Esophagus mucosa (tissue), 1 donor: ENCODE measurements around the gene TPRG1. TPM values are rescaled to one million over a fixed set of nuclear protein-coding genes. Genes with fewer than 3 reads are reported as not detected.

ENCODE experiments used
- ATAC-seq: fragments of 200-7000 bp; cut with Tn5 transposase; one replicate; pipeline ENCODE4 v1.9.1; 2020
- total RNA-seq: library from RNA; stranded (reverse); gene quantifications from one replicate; pipeline ENCODE4 v1.2.4, GENCODE V29; 2023
- donor health status: DM: yes; HTN: yes; CAD: no.

TPRG1 gene
- total RNA-seq, 1 donor from 2014 or later: 30.4 TPM

DNA sequence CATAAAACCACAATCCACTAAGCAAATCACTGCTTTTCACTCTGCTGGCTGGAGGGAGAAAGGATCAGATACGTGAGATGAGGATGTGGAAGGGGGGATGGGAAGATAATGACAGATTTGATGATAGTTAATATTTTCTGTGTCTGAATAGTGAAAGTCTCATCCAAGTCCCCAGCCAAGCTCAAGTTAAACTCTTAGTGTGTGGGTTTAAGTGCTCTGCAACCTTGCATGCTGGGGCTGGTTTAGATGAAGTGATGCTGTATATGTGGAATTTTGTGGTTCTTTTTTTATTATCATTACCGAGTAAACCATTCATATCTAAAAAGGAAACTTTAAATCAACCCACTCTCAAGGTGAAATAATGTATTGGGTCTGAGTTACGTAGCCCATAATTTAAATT, 111.0 kb downstream of the TPRG1 start:
- ATAC-seq: no peak

DNA sequence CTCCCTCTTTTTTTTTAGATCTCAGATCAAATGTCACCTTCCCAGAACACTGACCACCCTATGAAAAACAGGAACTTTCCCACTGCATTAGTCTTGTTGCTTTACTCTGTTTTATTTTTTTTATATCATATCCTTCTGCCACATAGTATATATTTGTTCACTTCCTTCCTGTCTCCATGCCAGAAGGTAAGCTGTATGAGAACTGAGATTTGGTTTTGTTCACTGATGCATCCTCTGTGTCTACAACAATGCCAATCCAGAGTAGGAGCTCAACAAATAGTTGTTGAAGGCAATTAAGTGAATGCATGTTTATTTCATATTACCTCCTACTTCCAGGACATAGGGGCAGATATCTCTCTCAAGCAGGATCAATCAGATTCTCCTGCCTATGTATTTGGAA, 114.4 kb downstream of the TPRG1 start:
- ATAC-seq: no peak

DNA sequence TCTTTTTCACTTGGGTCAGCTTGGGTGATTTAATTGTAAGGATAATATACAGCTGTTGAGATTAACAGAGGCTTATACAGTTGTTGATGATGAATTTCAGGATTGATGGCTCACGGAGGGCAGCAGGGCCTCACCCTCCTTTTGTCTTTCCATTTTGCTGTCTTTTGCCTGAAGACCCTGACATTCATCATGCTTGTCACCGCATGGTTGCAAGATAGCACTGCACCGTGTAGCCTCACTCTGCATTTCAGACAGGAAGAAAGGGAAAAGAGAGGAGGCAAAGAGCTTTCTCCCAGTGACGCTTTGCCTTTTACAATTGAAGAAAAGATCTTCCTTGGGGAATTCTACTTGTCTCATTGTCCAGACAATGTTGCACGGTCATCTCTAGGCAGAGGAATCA, 115.1 kb downstream of the TPRG1 start:
- no peak for ATAC-seq

DNA sequence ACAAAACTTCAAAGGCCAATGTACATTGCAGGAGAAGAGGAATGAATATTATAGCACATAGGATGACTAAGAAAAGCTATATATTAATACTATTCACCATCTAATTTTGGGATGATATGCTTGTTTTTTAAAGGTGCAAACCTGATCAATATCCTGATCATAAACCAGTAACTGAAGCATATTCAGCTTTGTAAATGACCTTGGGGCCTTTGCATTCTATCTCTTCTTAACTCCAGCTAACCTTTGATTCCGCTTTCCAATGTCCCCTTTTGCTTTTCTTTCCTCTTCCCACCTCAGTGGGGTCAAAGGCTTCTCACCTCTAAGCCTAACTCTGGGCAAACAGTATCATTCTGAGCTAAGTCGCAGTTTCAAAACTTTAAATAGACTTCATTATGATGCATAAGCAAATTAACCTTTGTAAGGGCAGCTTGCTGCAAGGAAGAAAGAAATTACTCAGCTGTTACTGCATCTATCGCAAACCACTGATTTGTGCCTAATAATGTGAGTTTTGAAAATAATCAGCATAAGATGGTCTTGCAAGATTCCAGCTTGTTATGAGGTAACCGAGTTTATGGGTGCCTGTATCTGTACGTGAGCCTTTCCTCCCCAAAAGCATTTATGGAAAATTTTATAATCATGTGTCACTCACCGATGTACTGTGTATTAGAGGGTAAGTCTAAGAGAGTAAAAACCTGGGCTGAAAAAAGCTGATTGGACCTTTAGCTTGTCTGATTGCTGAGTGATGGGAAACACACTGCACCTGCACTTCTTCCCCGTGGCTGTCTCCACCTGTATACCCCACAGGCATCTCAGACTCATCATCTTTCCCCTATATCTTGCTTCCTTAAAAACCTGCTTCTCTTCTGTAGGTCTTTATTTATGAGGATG, 116.8 kb downstream of the TPRG1 start:
- no peak for ATAC-seq

DNA sequence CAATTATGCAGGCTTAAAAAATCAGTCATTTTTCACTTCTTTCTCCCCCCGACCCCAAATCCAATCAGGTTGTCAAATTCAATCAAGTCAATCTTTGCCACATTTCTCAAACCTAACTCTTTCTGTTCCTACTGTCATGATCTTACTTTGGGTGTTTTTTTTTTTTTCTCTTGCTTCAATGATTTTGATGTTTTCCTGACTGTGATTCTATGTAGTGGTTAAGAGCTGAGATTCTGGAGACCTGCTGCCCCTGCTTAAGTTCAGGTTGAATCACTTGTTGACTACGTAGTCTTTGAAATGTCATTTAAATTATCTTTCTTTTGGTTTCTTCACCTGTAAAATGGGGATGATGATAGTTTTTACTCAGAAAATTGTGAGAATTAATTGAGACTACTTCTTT, 117.5 kb downstream of the TPRG1 start:
- ATAC-seq: no peak

DNA sequence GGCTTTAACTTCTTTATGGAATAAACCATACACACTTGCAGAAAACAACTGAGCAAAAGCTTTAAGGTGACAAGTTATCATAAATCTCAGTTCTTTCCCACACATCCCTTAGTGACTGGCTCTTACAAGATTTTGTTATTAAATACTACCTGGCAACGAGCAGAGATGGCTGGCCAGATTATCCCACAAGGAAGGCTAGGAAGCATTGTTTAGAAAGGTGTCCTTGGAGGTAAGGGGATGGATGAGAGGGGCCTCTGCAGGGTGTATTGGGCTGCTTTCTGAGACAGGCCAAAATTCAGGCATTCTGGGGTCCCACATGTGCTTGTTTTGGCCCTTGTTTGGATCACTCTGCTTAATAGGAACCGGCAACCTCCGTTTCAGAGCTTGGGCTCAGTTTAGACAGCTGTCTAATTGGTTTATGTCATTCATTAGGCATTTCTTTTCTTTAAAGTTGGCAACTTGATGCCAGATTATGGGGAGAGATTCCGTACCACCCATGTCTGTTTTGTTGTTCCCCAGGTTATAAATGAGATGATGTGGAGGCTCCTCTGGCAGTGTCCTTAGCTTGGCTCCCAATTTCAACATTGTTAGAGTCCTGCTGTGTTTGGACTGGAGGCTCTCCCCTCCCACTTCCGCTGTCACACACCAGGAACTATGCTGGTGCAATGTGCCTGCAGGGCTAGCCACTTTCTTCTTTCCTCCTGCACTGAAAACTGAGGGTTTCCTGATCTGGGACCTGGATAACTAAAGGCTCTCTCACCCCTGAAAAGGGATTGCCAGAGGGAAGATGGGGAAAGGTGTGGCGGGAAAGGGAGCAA, 121.1 kb downstream of the TPRG1 start:
- peak; percentile 72 for ATAC-seq

DNA sequence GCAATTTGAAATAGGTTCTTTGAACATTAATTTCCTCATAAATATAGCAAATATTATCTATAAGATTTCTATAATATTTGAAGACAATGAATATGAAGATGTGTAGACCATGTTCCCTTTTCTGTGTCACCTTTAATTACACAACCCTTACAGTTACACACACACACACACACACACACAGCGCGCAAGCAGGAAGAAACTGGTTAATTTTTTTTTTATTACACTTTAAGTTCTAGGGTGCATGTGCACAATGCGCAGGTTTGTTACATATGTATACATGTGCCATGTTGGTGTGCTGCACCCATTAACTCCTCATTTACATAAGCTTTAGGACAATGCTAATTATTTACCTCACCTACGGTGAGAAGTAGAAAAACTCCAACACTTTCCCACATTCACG, 122.9 kb downstream of the TPRG1 start:
- ATAC-seq: no peak

DNA sequence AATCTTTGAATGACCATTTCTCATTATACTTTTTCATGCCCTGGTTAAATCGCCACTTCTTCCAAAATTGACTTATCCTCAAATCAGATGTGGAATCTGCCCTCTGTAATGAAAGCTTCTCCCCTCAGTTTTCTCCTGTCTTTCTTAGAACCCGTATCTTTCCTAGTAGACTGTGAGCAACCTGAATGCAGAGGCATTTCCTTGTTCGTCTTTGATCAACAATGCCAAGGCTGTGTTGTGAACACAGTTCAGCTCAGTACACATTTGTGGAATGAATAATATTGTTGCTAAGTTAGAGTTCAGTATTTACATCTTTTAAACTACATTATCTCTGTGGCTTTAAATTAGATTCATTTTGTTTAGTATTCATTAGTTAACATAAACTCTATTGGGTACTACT, 123.3 kb downstream of the TPRG1 start:
- no peak for ATAC-seq

DNA sequence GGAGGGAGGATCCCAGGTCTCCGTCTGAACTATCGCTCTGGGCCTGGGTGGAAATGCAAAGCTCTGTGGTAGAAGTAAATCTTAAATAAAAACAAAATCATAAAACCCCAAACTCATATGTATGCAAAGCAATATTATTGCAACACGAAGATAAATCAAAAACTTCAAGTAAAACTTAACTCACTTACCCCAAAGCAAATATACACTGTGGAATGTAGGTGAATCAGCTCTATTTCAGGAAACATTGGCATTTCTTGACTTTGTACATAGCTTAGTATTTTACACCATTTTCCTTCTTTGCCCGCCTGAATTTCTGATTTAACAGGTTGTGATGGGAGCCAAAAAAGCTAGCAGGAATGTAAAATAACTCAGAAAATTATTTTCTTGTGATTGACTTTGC, 126.2 kb downstream of the TPRG1 start:
- no peak for ATAC-seq

DNA sequence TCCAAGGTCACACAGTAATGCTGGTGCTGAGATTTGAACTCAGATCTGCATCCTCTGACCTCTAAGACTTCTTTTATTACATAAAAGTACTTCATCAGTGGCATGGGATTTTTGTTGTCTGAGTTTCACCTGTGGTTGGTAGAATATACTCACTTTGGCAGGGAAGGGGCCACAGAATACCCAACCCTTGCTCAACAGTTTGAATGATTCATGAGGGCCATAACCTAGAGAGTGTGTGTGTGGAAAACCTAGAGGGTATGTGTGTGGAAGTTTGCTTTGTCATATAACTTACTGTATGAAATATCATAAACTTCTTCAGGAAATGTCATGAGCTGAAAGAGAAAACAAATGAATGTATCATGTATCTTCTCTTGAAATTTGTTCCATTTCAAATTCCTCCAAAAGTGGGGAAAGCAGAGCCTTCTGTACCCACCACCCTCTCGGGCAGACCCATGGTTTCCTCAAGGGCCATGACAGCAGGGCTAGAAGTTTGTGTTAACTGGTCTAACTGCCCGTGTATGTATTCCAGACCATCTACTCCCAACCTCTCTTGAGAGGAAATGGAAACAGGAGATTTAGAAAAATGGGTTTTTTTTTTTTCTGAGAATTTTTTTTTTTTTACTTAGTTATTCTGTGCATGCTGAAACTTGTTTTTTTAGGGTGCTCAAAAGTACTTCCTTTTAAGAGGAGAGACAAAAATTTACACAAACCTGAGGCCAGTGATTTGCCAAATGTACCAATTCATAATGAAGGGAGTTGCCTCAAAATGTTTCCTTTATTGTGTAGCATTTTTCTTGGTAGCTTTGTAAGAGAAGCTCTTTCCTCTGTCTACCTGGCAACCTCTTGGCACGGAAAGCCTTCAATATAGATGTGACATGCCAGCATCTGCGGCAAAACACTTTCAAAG, 127.0 kb downstream of the TPRG1 start:
- ATAC-seq: peak; percentile 49

DNA sequence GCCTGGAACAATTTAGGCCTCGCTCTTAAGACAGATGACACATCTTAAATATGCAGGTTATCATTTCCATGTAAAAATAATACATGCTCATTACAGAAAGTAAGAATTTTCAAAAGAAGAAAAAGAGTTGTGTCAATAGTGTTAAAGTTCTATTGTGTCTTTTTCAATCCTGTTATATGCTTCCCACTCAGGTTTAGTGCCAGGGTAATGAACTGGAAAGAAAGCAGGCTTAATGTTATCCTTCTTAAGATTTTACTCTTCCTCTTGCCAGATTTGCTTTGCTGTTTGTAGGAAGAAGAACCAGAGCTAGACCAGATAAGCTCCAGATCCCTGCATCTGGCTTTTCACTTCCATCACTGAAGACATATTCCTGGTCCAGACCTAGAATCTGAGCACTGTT, 128.6 kb downstream of the TPRG1 start:
- ATAC-seq: no peak

DNA sequence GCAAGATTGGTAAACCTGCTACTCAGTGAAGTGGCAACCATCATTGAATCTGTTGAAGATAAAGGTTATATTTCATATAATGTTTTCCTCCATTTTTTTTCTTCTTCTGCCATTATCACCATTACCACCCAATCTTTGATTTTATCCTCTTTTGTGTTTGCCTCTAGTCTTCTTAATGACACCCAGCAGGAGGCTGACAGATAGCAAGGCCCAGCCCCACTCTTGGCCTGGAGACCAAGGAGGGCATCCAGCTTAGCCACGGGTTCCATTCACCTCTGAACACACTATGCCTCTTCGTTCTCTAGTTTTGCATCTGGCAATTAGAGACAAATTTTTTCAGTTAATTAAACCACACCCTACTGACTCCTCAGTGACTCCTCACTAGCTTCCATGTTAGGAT, 129.7 kb downstream of the TPRG1 start:
- ATAC-seq: no peak

DNA sequence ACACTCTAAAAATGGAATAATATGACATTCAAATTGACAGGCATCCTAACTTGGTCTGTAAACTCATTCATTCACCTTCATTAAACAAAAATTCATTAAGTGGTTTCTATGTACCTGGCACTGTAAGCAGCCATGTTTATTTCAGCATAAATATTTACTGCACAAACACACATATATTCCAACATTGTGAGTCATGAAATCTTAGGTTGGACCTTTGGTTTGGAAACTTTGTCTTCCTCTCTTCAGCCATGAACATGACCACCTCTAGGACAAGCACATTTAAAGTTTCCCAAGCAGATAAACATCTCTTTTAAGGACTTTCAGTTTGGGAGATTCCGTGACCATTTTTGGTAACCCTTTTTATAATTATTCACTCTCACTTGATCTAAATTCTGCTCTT, 131.8 kb downstream of the TPRG1 start:
- no peak for ATAC-seq

DNA sequence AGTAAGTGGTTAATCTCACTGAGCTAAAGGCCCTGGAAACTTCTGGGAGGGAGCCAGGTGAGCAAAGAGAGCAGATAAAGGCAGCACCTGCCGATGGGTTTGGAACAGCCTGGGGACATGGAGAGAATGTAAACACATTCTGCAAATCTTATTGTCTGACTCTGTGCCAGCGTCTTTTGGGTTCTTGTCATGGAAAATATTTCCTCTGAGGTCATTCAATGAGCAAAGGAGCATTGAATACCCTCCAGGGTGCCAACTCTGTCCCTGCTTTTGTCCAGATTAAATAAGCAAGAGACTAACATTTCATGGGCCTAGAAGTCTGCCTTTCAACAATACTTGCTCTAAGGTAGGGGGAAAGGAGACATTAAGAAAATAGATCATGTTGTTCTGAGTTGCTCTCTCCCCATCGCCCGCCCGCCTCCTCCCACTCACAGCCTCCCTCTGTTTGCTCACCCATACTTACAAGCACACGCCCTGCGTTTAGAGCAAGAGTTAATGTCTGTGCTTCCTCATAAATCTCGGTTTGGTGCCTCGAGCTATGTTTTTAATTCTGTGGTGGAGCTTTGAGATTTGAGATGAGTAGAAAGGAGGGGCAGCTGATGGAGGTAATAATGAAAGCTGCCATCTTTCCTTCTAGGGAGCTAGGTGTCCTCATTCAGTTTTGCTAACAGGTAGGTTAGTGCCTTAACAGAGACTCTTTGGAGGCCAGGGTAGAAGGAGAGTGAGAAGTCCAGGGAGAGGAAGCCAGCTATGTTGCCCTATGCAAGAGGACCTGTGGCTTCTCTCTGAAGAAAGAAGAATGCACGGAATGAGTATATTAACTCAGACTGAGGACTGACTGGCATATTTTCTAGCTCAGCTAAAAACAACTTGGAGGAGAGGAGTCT, 132.9 kb downstream of the TPRG1 start:
- ATAC-seq: peak; percentile 75

DNA sequence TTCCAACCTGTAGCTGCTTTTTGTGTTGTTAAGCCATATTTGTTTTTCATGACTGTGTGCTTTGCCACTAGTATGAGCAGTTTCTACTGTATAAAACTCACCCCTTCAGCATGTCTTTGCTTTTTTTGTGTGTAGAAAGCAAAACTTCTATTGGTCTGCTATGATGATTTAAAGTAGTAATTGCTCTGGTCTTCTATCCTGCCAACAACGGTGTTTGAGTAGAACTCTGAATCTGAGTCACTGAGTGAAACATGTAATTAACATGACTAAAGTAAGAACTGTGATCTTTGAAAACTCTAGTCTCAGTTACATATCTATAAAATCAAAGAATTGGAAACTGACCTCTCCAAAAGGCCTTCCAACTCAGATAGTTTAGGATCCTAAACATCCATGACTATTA, 133.6 kb downstream of the TPRG1 start:
- ATAC-seq: no peak

DNA sequence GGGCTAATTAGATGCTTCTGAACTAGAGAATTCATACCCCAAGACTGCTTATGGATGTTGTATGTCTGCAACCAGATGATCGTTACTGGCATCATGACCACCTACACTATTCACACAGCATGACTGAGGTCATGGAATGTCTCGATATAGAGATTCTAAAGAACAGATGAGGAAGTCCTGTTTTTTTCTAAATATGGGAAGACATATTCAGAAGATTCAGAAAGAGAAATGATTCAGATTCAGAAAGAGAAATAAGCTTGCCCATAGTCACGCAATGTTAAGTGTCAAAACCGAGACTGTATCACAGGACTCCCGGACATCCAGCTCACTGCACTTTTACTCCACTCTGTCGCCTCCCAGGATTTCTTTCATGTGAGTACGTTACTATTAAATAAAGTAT, 136.2 kb downstream of the TPRG1 start:
- ATAC-seq: no peak

DNA sequence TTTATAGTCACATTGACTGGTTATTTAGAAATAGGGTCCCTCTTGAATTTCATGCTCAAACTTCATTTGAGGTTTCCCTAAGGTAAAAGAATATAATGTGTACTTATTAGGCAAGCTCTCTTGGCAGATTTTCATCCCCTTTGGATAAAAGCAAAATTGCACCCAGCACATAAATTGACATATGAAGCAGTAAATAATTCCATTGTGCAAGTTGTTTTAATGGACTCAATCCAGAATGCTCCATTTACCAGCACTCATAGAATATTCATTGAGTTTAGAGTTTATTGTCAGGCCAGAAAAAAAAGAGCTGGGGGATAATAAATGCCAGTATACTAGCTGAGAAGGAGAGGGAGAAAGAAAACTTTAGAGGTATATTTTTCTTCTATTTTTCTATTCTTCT, 136.8 kb downstream of the TPRG1 start:
- ATAC-seq: no peak

DNA sequence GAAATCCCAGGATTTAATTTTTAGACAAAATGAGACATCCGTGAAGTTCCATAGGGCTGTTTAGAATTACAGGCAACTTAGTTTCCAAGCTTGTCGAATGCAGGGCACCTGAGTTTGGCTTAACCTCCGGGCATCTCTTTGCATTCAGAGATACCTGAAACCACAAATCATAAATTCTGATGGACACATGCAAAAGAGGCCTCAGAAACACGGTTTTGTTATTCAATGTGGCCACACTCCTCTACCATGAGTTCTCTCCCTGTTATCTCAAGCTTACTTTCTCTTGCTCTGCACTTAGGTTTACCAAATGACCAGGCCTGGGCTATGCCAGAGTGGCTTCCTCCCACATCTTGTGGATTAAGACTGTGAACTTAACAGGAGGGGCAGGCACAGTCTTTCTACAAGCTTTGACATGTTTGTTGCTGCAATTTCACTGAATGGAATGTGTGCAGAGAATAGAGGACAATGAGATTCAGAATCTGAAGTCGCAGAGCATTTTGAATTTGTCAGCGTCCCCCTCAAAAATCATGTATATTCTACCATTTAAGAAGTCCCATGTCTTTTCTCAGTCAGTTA, 137.7 kb downstream of the TPRG1 start:
- ATAC-seq: peak; percentile 88

DNA sequence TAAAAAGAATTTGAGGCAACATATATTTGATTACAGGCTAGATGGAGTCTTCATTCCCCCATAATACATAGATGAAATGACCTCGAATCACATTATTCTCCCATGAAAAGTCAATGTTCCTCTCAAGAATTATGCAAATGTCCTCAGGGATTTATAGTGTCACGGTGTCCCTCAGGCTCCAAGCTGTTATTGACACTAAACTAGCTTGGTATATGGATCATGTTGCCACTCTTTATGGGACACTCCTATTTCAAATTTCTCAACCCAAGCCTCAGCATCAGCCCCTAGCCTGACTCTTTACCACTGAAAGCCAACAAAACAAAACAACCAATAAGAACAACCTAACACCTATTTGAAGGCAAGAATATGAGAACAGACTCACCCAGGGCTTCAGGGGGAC, 139.8 kb downstream of the TPRG1 start:
- ATAC-seq: no peak

DNA sequence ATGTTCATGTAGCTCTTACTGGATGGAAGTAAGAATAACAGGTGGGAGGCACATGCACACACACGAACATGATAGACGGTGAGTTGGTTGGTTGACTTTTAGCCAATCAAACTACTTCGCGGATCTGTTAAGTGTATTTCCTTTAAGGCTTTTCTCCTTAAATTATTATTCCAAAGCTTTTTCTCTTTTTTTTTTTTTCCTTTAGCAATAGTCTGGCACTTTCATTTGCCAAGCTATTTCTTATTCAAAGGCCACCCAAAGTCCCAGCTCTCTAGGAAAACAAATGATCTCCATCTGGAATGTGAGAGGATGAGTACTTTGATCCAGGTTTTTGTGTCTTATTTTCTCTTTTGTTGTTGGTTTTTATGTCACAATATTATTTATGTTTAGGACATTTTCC, 141.1 kb downstream of the TPRG1 start:
- ATAC-seq: no peak

DNA sequence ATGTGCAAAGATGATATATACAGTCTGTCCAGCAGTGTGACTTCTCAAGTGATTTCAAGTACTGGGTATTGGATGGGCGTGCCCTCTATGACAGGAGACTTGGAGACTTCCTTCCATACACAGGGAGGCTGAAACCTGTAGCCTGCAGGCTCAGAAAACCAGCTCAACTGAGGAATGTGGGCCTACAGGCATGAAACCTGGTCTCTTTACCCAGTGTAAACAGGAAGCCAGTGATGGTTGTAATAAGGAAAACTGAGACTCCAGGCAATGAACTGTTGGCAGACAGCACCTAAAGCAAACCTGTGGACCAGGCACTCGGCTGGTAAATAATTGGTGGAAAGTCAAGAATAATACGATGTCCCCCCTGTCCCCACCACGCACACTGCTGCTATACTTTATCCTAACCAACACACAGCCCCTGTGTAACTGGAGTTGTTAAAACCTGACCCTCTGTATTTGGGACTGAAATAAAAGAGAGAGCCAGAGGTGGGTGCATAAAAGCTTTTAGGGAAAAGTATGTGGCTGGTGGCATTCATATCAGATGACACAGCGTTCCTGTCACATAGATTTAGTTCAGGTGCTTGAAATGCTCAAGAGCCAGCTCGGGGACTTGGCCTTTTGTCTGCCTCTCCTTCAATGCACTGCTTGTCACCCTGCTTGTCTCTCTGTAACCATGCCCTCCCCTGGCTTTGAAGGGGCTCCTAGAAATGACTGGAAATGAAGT, 144.7 kb downstream of the TPRG1 start:
- peak; percentile 81 for ATAC-seq
